Measurements from ENCODE around the gene RIMS4.
"Not testable (repeated sequence)": the region's sequence is repeated elsewhere in the genome, so short reads cannot be mapped to it uniquely, and the experiment has no call there.

RIMS4 gene

GRCh38 chr20:44765701-44766347, 44.5 kb downstream of the RIMS4 start:
- in situ Hi-C loops (cut with HindIII; ENCODE audit: low sequenced_read_pairs), result no loop called here
- no peak for TF ChIP-seq CTCF (IDR thresholded peaks at IDR 0.05; ENCODE audit: low read depth, low read length, missing control alignments)
- DNase-seq (ENCODE audit: low read depth), result no peak
- H3K4me3 ChIP-seq (ENCODE audit: low read depth, low read length), result no peak overlapping the region

- DNase-seq (ENCODE audit: low read depth), result no peak
- H3K4me3 ChIP-seq (ENCODE audit: low read depth, low read length), result no peak overlapping the region
- in situ Hi-C loops (cut with HindIII; ENCODE audit: low sequenced_read_pairs), result no loop called here
- no peak for TF ChIP-seq CTCF (IDR thresholded peaks at IDR 0.05; ENCODE audit: low read depth, low read length, missing control alignments)
Observed at GRCh38 chr20:44765091-44765490, 45.3 kb downstream of the RIMS4 start.

- DNase-seq (ENCODE audit: low read depth); in situ Hi-C loops (cut with HindIII; ENCODE audit: low sequenced_read_pairs); H3K4me3 ChIP-seq (ENCODE audit: low read depth, low read length): not testable (repeated sequence)
Observed at GRCh38 chr20:44763798-44764197, 46.5 kb downstream of the RIMS4 start.

- in situ Hi-C loops (cut with HindIII; ENCODE audit: low sequenced_read_pairs), result no loop called here
- TF ChIP-seq CTCF (IDR thresholded peaks at IDR 0.05; ENCODE audit: low read depth, low read length, missing control alignments), result no peak
- no peak overlapping the region for H3K4me3 ChIP-seq (ENCODE audit: low read depth, low read length)
- no peak for DNase-seq (ENCODE audit: low read depth)
Observed at GRCh38 chr20:44762466-44763140, 47.7 kb downstream of the RIMS4 start.

- H3K4me3 ChIP-seq (ENCODE audit: low read depth, low read length), result no peak overlapping the region
- DNase-seq (ENCODE audit: low read depth), result no peak
- in situ Hi-C loops (cut with HindIII; ENCODE audit: low sequenced_read_pairs), result no loop called here
- TF ChIP-seq CTCF (IDR thresholded peaks at IDR 0.05; ENCODE audit: low read depth, low read length, missing control alignments), result no peak
Observed at GRCh38 chr20:44761423-44761822, 48.9 kb downstream of the RIMS4 start.

GRCh38 chr20:44759595-44759994, 50.8 kb downstream of the RIMS4 start:
- TF ChIP-seq CTCF (IDR thresholded peaks at IDR 0.05; ENCODE audit: low read depth, low read length, missing control alignments), result no peak
- H3K4me3 ChIP-seq (ENCODE audit: low read depth, low read length), result no peak overlapping the region
- in situ Hi-C loops (cut with HindIII; ENCODE audit: low sequenced_read_pairs), result no loop called here
- no peak for DNase-seq (ENCODE audit: low read depth)
